WI38 (cell line): Measurements from ENCODE around the gene AMIGO1.
"Not testable (repeated sequence)": the region's sequence is repeated elsewhere in the genome, so short reads cannot be mapped to it uniquely, and the experiment has no call there.

Source experiments
- H3K4me3 ChIP-seq: 2 replicates; pipeline ENCODE4 v1.5.1; 2011; ENCODE audit warnings: low read depth, mild to moderate bottlenecking, control low read depth, low read length
- CTCF ChIP-seq: IDR thresholded peaks from 2 replicates; pipeline ENCODE4 v1.5.1; 2012; ENCODE audit warnings: low read depth, mild to moderate bottlenecking, control low read depth, low read length

The AMIGO1 gene

GRCh38 chr1:109475261-109475660, 34.3 kb downstream of the AMIGO1 start:
- no peak overlapping the region for H3K4me3 ChIP-seq
- TF ChIP-seq CTCF = no peak

GRCh38 chr1:109474697-109475096, 34.8 kb downstream of the AMIGO1 start:
- no peak overlapping the region for H3K4me3 ChIP-seq
- TF ChIP-seq CTCF = no peak

- H3K4me3 ChIP-seq = not testable (repeated sequence)
Observed at GRCh38 chr1:109473284-109474057, 36.1 kb downstream of the AMIGO1 start.

GRCh38 chr1:109472779-109473178, 36.7 kb downstream of the AMIGO1 start:
- no peak overlapping the region for H3K4me3 ChIP-seq
- no peak for TF ChIP-seq CTCF

- H3K4me3 ChIP-seq = no peak overlapping the region
- no peak for TF ChIP-seq CTCF
Observed at GRCh38 chr1:109470245-109470644, 39.3 kb downstream of the AMIGO1 start.

GRCh38 chr1:109468903-109469302, 40.6 kb downstream of the AMIGO1 start:
- H3K4me3 ChIP-seq = no peak overlapping the region
- TF ChIP-seq CTCF = no peak

- TF ChIP-seq CTCF = no peak
- H3K4me3 ChIP-seq = no peak overlapping the region
Observed at GRCh38 chr1:109468061-109468460, 41.5 kb downstream of the AMIGO1 start.

GRCh38 chr1:109467301-109467777, 42.2 kb downstream of the AMIGO1 start:
- TF ChIP-seq CTCF = no peak
- no peak overlapping the region for H3K4me3 ChIP-seq
